GM15510 (cell line): ENCODE results near the gene PITPNC1.

Source experiments
- POLR2A ChIP-seq: IDR thresholded peaks from 3 replicates; pipeline ENCODE4 v1.6.1; 2011; ENCODE audit warnings: borderline replicate concordance; ENCODE audit not compliant: insufficient read length; ENCODE audit errors: extremely low read depth

The PITPNC1 gene

DNA sequence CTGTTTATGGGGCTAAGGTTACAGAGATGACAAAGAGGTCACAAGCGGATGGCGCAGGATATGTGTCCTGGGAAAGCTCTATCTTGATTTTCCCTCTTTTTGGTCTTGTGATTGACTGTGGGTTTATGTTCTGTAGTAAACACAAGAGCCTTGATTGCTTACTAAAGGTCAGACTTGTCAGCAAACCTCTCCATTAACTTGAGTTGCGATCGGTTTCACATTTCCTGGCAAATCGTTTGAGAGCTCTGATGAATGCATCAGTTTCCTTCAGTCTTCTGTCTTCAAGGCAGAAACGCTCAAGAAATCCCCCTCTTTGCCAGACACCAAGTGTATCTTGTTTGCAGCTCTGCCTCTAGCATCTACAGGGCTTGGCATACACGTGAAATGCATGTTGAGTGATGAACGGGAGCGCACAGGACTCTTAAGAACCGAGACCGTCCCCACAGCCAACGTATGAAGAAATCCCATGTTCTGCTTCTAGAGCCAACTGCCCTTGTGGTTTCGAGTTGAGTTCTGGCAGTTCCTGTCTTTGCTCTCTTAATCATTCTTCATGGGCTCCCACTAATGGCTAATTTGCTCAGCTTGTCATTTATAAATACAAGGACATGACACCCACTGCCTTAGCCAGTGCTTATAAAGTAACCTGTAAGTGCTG lies 143.3 kb downstream of the PITPNC1 start:
- no peak for TF ChIP-seq POLR2A

DNA sequence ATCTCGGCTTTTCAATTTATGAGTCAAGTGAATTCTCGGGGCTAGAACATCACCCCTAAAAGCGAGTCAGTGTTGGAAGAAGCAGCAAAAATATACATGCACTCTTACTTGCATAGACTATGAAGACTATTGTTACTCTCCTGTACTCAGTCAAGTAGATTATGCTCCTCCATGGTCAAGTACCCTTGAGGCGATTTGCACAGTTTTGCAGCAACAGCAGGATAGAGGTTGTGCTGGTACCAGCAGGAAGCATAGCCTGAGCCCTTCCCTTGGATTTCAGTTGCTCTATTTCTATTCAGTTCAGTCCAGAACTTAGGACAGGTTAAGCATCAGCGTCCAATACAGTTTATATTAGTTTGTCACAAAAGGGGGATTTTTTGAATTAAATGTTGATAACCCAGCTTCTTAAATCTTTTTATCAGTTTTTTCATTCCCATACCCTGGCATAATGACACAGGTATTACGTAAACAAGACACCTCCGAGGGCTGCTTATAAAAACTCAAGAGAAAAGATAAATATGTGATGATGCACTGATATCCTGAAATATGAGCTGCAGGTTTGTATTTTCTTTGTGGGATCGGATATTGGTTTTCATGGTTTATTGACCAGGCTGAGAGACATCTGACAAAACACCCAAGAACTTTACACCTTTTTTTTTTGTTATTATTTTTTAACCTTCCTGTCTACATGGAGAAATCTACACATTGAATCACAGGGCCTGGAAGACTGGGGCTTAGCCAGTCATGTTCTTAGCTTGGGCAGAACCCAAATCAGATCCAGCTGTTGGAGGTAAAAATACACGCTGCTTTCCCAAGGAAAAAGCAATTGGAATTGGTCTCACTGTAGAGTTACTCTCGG lies 144.1 kb downstream of the PITPNC1 start:
- TF ChIP-seq POLR2A, result no peak

DNA sequence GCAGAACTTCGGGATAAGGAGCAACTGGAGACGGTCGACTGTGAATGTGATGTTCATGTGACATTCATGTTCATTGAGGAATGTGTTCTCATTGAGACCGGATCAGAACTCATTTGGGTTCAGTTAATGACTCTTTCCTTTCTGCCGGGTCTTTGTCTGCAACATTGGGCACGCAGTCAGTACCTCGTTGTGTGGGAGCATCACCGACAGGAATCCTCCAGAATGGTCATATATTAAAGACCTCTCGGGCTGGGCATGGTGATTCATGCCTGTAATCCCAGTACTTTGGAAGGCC lies 144.6 kb downstream of the PITPNC1 start:
- TF ChIP-seq POLR2A, result no peak

DNA sequence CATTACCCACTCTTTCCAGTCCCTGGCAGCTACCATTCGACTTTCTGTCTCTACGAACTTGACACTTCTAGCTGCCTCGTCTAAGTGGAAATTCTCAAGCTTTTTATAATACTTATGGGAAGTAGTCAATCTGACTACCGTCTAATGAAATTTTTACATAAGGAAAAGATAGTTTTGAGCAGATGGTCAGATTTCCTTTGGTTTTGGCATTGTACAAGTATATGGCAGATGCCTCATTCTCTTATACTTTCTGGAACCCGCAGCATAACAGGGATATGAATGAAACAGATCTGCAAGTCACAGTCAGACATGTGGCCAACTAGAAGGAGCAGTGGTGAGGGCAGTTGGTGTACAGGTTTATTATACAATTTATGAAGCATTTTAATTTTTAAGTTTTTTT lies 146.0 kb downstream of the PITPNC1 start:
- no peak for TF ChIP-seq POLR2A

DNA sequence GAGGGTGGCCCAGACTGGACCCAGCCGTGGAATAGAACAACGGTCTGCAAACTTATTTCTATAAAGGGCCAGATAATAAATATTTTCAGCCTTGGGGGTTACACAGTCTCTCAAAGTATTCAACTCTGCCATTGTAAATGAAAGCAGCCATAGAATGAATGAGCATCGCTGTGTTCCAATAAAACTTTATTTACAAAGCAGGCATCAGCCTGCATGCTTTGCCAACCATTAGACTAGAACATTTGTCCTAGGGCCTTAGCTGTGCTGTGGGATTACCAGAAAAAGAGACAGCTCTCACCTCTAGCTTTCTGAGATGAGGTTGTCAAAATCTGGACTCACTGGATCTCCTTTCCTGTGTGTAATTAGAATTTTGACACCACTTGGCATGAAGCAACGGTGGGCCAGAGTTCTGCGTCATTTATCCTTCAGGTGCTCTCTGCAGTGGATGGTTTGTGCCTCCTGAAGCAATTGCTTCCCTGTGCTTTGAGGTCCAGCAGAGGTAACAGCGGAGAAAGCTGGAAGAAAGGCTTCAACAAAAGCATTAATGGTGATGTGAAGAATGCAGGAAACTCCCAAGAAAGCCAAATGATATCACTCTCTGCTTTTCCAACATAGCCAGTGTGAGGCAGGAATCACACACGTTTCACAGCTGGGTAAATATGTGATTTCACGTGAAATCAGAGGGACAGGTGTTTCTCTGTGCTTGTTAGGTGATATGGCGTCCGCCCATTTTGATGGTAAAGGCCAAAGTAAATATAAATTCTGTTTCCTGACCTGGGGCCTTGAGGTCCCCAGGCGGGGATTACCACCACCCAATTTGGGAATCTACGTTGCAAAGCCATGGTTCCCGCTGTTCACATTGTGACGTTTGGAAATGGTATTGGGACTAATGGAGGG lies 148.4 kb downstream of the PITPNC1 start:
- TF ChIP-seq POLR2A, result no peak

DNA sequence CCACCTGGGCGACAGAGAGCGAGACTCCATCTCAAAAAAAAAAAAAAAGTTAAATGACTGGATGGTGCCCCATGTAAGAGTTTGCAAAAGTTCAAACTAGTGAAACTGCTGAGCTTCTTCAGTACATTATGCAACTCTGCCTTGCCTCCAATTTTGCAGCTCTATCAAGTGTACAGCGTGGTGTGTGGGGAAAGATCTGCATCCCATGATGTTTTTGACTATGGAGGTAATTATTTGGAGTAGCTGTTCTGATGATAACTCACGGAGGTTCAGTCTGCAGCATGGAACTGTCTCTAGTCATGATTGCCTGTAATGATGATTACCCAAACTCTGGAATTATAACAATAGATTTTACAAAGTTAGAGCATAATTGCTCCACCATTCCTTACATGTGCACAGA lies 149.6 kb downstream of the PITPNC1 start:
- no peak for TF ChIP-seq POLR2A

DNA sequence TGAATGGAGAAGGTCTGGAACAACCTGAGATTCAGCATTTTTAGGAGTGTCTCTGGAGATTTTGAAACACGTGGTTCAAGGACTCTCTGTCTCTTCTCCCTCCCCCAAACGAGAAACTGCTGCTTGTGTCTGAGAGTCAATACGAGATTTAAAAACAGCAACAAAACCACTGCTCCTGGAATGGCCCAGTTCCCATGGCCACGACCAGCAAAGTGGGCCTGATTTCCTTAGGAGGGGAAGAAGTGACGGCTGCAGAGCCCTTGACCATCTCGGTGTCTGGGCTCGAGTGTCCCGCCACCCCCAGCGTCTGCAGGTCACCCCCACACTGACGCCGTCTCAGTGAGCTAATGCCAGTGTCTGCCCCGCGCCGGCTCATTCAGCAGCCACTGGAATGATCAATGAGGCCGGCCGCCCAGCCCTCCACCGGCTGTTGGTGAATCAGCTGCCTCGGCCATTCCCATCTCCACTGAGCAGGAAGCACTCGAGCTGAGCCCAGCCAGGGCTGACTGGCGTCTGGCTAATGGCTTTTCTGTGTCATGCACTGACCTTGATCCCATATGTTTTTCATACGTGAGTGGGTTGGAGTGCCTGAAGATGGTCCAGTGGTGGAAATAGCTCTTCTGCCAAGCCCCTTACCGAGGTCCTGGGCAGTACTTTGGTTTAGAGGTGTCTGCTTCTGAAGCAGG lies 151.8 kb downstream of the PITPNC1 start:
- no peak for TF ChIP-seq POLR2A

DNA sequence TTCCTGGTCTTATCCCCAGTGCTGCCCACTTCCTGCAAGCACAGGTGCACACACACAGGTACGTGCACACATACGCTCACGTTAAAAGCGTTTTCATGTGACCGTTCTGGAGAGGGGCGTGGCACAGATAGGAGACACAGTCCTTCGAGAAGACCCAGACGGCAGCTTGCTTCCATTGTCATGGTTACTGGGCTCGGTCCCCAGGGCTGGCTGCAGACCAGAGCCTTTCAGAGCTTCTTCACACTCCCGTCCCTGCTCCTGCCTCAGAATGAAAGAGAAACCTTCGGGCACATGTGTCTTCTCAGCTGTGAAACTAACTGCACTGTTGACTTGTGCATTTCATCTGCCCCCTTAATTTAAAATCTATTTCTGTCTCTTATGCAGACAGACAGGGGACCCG lies 154.2 kb downstream of the PITPNC1 start:
- no peak for TF ChIP-seq POLR2A

DNA sequence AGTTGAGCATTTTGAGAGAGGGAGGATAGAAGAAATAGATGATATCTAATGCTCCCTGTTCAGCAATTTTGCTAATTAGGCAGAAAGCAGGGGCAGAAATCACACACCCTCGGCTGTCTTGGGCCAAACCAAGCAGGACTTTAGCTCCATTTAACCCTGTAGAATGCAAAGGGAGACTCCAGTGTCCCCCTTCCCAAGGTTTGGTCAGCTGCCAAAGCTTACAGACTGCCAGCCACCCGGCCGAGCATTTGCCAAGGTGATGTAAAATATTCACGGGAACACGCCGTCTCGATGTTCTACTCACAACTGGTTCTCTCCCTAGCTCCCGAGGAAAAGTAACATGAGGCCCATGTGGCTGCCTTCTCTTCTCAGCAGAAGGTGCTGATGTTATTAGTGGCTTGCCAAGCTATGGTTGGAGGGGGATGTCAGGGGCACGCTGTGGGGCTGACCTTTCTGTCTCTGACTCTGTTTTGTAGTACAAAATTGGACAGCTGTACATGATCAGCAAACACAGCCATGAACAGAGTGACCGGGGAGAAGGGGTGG lies 155.3 kb downstream of the PITPNC1 start:
- TF ChIP-seq POLR2A, result no peak

DNA sequence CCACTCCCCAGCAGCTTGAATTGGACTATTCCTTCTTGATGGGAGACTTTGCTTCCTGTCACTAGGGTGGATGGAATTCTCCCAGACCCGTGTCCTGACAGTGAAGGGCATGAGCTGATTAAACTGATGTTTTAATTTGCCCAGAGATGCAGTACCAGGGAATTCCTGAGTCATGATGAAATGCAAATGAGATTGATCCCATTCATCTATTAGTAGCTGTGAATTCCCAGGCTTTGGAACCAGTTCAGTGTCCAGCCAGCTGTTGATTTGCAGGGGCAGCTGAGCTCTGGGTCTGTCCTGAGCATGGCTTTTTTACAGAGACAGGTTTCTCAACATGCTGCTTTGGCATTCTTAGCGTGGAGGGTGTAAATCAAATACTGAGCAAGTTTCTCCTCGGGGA lies 157.9 kb downstream of the PITPNC1 start:
- no peak for TF ChIP-seq POLR2A

DNA sequence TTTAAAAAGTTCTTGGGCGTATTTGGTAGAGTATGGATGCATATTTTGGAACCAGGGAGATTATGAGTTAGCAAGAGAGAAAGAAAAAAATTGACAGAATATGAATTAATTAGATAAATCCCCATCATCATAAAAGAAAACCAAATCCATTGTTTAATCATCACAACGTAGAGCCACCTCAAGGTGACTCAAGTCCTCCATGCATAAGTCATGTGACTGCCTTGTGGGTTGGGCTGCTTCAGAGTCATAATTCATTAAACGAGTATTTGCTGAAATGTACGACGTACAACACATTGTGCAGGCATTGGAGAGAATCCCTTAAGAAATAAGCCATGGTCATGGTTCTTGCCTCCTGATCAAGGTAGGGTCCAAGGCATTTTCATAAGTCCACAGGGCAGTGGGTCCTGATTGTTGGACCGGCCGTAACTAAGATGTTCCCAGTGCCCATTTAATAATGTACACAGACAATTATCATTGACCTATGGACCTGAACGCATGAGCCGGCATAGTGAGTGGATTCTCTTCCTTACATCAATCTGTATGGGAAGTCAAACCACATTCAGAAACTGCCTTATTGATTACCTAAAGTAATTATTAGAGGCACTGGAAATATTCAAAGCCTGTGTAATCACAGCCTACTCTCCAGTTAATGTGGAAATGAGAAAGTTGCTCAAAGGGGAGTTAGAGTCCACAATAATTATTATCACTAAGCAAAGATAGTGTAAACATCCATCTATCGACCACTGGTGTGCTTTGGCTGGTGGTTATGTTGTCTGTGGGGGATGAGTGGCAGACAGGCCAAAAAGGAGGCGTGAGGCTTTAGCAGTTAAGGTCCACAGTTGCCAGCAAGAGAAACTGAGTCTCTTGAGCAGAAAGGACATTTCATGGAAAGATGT lies 165.4 kb downstream of the PITPNC1 start:
- TF ChIP-seq POLR2A, result no peak

DNA sequence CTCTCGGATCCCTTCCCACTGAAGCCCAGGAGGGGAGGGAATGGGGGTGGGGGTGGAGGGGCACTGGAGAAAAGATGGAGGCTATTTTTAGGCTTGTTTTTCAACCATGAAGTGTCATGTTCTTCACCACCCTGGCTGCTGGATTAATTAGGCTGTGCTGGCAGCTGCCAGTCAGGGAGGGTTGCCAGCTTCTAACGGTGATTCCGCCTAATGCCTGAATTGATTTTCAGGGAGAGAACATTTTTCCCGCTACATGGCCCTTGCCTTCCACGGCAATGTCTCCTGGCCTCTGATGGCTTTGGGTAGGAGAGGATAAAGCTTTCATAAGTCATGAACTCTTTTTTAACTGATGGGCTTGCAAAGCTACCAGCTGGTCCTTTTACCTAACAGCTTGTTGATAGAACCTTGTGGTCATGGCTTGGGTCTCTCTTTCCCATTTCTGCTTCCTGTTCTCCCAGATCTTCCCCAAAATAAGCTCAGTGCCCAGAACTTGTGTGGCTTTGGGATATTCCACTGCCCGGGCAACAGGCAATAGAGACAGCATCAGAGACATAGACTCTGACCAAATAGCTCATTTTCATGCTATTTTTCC lies 167.4 kb downstream of the PITPNC1 start:
- TF ChIP-seq POLR2A, result no peak
